GM21381 (cell line): ENCODE results near the gene L1CAM.

Experiments used
- ATAC-seq: cut with Tn5 transposase; IDR thresholded peaks from one replicate; pipeline ENCODE4 v1.9.1; 2021; ENCODE audit warnings: mild to moderate bottlenecking, moderate library complexity; ENCODE audit not compliant: unreplicated experiment

L1CAM gene

DNA sequence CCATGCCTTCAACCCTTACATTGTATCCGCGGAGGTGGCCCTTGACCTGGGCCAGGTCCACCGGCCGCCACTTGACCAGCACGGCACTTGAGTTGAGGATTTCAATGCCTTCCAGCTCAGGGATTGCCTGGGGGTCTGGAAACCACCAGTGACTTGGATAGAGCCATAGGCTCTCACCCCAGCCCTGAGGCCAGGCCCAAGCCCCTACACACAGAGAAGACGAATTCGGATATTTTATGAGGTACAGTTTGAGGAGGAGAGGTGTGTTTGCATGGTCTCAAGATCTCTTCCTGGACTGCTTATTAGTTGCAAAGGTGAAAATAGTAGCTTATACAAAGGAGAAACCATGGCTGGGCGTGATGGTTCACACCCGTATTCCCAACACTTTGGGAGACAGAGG, 20.3 kb downstream of the L1CAM start:
- ATAC-seq: no peak

DNA sequence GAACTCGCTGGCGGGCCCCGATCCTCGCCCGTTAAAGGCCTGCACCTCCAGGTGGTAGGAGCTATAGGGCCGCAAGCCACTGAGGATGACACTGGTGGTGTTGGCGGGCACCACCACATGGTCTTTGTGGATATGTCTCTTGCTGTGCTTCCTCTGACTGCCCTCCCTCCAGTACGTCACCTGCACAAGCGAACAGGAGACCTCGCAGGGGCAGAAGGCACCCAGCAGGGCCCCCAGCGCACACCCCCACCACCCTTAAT, 20.7 kb downstream of the L1CAM start:
- no peak for ATAC-seq

DNA sequence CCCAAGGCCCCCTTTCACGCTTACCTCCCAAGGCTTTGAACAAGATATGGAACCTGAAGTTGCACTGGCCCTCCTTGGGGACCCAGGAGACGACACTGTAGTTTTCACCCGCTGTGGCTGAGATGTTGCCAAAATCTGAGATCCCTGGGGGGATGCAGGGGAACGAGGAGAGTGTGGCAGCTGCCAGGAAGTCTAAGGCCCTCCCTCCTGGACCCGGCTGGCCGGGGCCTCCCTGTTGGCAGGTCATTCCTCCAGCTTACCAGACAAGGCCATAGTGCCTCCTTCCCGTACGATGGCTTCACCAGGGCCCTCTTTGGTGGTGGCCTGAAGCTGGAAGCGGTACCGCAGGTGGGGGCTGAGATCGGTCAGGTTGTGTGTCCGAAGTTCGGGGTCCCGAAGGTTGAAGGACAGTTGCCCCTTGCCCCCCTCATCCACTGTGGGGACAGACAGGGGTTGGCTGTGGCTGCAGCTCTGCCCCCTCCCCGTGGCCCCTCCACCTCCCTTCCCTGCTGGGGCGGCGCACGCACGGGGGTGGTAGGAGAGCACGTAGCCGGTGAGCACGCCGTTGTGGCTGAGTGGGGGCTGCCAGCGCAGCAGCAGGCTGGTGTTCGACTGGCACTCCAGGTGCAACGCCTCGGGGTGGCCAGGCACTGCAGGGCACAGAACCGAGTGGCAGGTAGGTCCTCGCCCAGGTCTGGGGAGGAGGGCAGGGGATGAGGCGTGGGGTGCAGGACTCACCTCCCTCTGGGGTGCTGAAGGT, 21.2 kb downstream of the L1CAM start:
- ATAC-seq: no peak

DNA sequence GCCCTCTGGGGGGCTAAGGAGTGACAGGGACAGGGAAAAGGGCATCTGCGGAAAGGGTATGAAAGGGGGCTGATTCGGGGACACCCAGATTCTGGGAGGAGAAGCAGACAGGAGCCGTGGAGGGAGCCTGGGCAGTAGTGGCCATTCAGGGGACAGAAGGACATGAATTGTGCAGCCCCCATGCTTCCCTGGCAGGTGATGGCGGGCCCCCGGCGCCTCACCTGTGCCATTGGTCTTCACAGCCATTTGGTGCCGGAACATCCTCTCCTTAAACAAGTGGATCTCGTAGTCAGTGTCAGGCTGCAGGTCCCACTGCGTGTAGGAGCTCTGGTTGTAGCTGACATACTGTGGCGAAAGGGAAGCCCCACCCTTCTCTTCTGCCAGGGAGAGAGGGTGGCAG, 21.9 kb downstream of the L1CAM start:
- no peak for ATAC-seq

DNA sequence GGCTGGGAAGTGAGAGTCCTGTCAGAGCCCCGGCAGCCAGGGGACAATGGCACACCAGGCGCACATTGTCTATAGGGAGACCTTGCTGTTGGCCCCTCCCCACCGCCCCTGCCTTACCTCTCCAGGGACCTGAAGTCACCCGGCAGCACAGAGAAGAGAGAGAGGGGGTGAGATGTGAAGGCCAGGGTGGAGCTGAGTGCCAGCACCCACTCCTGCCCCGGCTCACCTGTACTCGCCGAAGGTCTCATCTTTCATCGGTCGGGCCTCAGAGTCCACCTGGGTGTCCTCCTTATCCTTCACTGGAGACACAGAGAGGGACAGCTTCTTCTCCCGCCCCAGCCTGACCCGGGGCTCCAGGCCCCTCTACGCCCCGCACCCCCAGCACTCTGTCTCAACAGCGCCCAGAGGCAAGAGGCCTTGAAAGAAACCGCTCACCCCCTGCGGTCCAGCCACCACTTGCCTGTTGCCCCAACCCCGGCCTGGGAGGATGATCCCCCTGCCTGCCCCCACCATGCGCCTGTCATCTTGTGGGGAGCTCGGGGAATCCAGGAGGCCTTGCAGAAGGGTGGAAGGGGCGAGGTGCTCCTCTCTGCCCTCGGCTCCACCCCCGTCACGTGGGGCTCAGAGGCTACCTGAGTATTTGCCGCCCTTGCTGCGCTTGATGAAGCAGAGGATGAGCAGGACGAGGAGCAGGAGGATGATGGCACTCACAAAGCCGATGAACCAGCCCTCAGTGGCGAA, 22.6 kb downstream of the L1CAM start:
- no peak for ATAC-seq

DNA sequence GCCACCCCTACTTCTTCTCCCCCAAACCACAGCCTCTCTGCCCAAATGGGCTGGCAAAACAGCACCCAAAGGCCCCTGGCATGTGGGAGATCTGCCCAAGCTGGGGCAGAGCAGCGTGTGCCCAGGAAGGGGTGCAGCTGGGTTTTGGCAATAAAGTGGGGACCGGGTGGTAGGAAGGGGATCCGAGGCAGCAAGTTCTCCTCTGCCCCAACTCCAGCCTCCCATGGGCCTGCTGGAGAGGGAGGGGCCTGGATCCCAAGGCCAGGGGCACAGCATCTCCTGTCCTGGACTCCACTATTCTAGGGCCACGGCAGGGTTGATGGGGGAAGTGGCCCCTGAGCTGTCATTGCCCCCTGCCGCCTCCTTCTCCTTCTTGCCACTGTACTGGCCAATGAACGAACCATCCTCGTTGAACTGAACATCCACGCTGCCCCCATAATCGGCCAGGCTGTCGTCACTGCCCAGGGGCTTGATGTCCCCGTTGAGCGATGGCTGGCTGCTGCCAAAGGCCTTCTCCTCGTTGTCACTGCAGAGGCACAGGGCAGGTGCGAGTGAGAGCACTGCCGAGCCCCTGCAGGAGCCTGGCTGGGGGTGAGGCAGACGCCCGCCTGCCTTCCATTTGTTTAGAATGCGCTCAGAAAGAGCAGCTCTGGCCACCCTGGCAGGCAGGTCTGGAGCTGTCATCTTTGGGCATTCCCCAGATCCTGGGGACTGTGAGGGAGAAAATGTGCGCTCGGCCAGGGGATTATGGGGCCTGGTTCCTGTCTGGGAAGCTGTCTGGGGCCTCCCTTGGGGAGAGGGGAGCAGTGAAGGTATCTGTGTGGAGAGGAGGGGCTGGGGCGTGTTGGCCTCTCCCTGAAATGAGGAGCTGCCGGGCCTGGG, 23.4 kb downstream of the L1CAM start:
- ATAC-seq: no peak

DNA sequence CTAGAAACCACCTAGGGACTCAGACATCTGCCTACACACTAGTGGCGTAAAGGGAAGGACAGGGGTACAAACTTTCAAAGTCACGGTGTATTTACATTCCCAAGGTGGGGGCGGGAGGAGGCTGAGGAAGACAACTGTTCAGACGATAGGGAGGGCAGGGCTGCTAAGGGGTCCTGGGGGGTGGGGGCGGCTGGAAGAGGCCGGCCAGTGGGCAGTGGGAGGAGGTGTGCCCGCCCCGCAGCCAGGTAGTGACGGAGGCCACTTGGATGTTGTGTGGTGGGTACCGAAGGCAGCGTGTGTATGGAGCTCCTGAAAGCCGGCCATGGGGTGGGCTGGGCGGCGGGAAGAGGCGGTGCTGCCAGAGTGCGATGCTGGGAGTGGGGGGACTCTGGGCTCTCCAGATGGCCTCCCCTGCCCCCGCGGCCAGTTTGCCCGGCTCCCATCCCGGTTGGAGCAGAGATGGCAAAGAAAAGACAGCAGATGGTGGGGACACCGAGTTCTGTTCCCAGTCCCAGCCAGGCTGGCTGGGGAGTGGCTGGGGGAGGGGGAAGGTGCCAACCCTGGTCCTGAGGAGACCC, 24.2 kb downstream of the L1CAM start:
- ATAC-seq: no peak

DNA sequence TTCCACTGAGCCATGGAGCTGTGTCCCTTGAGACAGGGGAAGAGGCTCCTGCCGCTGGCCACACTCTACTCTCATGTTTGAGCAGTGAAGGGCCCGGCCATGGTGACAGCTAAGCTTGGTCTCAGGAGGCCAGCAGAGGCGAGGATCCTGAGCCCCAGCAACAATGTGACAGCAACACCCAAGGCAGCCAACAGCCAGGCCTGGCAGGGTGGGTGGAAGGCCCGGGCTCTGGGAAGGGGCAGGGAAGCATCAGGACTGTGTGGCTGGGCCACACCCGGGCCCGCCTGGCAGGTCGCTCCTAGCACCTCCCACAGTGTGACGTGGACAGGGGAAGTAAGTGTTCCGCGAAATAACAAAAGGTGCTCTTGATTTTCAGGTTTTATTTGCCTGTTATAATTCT, 24.8 kb downstream of the L1CAM start:
- no peak for ATAC-seq

DNA sequence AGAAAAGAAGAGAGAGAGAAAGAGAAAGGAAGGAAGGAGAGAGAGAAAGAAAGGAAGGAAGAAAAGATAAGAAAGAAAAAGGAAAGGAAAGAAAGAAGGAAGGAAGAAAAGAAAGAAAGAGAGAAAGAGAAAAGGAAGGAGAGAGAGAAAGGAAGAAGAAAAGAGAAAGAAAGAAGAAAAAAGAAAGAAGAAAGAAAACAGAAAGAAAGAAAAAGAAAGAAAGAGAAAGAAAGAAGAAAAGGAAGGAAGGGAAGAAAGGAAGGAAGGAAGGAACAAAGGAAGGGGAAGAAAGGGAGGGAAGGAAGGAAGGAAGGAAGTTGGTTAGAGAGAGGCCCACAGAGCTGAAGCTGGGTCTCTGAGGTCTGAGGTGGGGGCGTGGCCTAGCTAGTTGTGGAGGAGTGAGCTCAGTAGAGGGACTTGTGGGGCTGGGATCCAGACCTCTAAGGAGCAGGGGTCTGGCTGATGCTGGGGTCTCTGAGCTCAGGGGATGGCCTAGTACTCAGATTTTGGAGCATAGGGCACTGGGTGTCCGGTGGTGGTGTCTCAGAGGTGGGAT, 28.5 kb downstream of the L1CAM start:
- no peak for ATAC-seq

DNA sequence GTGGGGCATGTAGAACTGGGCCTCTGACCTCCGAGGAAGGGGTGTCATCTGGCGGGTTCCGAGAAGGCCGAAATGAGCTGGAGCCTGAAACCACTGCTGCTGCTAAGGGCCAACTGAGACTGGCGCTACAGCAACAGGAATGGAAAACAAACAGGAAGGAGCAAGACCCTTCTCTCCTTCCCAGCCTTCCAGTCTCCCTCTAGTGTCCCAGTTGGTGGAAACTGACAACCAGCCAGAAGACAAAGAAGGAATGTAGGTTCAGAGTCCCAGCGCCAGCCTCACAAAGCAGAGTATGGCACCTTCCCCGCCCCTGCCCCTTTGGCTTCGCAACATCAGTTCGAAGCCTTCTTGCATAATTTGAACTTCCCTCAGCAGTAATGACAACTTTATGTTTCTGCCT, 31.3 kb downstream of the L1CAM start:
- no peak for ATAC-seq

DNA sequence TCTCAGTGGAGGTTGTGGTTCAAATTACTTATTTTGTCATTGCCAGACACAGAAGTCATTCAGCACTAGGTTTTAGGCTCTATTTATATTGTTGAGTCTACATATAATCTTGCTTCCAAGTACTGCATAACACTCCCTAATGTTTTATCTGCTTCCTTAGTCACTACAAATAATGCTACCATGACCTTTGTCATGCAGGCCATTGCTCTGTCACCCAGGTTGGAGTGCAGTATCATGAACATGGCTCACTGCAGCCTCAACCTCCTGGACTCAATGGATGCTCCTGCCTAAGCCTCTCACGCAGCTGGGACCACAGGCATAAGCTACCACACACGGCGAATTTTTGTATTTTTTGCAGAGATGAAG, 32.1 kb downstream of the L1CAM start:
- ATAC-seq: no peak

DNA sequence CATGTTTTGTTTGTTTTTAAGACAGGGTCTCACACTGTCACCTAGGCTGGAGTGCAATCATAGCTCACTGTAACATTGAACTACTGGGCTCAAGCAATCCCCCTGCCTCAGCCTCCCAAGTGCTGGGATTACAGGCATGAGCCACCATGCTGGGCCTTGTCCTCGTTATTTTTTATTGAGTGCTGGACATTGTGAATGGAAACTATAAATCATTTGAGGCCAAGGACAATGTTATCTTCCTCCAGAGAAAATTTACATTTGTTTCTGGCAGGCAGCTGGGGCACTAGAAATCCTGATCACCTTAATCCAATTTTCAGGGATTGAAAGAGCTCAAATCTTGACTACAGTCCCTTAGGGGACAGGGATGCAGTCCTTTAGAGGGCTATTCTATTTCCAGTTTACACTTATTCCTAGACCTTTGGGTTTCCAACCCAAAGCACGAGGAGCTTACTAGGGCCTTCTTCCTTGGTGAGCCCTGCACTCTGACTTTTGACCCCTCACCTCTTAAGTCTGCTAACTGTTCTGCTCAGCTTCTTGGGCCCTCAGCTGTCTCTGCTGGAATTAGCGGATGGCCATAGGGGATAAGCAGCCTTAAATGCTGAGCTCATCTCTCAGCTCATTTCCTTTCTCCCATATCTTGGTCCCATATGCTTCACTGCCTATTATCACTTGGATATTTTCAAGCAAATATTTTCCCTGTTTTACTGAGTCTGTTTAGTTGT, 32.6 kb downstream of the L1CAM start:
- ATAC-seq: no peak

DNA sequence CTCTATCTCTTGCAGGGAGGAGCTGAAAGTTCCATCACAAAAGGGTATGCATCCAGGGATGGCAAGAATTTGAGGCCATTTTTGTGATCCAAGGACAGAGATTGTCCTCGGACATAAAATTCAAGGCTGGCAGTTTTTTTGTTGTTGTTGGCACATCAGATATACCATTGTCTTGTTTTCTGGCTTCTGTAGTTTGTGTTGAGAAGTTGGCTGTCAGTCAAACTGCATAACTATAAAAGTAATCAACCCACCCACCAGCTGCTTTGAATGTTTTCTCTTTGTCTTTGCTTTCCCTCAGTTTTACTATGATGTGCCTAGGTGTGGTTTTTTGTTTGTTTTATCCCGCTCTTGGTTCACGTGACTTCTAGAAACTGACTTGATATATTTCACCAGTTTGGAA, 34.0 kb downstream of the L1CAM start:
- no peak for ATAC-seq

DNA sequence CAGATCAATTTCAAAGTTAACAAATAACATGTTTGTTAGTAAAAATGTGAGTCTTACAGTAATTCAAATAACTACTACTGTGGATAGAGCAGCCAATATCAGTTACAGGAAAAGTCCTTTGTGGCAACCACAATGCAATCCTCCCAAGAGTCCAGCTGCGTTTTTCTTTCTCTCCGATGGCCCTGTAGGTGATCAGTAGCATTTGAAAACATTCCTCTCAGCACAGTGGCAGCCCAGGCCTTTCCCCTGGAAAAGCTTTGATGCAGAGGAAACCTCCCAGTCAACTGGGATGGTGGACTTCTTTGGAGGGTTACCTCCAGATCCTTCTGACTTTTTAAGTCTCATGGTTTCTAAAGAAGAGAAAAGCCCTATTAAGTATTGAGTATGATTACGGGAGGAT, 37.6 kb downstream of the L1CAM start:
- ATAC-seq: no peak

DNA sequence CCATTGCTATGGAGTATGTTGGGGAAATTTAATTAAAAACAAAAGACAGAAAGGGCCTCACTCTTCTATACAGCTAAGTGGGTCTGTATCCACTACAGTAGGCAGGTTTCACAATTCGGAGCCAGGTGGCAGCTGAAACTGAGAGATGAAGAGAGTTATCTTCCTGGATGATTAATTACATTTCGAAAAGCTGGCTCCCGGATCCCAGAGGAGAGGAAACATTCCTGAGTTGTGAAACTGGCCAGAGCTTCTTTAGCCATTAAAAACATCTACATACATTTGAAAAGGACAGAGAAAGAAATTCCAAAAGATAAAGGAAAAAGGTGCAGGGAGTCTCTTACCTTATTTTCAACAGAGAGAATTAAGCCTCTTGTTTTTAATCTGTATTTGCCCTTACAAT, 40.1 kb downstream of the L1CAM start:
- ATAC-seq: no peak

DNA sequence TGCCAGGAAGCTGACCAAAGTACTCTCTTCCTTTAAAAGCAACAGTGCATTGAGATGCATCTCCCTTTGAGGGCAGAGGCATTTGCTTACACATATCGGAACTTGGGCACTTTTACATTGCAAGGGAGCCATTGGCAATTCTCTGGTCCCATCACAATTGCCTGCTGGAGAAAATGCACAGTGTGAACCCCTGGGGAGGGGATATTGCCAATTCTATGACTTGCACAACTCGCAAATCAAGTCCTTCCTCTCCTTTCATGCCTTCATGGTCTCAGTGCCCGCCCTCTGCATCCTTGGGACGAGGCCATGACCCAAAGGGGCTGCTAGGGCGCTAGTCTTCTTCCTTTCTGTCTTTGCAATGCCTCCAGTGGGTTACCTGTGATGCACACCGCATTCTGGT, 40.8 kb downstream of the L1CAM start:
- no peak for ATAC-seq

DNA sequence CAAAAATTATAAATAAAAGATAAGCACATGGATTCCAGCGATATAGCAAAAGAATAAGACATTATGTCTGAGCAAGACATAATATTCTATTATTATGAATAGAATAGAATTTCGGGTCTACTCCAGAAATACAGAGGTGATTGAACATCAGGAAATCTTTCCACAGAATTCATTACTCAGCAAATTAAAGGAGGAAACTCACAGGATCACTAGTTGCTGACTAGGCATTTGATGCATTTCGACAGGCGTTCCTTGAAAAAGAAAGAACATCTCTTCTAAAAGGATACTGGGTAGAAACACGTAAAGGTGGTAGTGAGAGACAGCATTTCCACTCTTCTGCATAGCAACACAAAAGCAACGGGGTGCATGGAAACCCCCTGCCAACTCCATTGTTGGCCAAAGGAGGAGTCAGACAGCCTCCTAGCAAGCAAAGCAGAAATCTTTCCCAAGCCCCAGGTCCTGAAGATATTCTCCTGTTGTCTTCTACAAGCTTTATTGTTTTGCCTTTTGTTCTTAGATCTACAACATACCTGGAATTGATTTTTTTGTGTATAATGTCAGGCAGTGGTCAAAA, 41.4 kb downstream of the L1CAM start:
- ATAC-seq: no peak

DNA sequence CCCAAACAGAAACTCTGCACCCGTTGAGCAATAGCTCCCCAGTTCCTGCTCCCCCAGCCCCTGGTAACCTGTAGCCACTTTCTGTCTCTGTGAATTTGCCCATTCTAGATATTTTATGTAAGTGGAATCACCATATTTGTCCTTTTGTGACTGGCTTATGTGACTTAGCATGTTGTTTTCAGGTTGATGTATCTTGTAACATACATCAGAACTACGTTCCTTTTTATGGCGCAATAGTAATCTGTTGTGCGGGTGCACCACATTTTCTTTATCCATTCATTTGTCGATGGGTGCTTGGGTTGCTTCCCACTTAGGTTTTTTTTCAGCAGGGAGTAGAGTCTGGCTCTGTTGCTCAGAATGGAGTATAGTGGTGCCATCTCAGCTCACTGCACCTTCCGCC, 49.1 kb downstream of the L1CAM start:
- ATAC-seq: no peak

DNA sequence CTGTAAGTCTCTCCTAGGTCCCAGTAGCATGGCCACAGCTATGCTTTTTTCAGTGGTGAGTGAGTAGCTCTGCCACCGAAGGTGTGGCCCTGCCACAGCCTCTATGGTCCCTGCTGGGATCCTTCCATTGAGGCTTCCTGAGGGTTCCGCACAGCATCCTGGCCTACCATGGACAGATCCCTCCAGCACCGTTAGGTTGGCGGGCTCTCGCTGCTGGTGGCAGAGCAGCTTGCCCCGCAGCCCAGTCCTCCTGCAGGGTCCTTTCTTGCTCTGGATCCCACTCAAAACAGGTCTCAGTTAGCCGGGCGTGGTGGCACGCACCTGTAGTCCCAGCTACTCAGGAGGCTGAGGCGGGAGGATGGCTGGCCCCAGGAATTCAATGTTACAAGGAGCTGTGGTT, 53.2 kb downstream of the L1CAM start:
- no peak for ATAC-seq

DNA sequence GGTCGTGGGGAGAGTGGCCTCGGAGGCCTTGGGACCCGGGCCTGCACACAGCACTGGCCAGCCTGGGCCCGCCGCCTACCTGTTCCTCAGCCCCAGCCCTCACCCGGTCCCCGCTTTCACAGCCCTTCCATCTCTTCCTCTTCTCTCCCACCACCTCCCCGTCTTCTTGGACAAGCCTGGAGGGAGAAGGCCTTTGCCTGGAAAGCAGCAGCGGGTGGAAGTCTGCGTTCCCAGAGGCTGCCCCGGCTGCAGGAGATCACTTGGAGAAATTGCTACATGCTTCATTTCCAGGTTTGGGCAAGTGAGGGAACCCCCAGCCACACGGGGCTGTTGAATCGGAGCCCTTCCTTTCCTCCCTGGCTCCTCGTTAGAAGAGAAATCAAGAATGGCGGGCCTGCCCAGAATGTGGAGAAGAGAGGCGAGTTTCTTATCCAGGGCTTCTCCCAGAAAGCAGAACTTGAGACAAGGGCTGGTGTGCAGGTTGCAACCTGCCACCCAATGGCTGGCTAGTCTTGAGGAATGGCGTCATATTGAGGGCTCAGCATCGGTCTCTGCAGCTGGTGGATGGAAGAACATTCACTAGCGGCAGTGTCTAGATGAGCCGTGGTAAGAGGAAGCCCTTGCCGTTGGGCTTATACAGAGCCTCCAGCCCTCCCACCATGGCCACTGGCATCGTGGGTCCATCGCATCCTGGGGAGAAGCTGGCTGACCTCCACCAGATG, 54.4 kb downstream of the L1CAM start:
- no peak for ATAC-seq
